ENCODE results near the gene ACTL7A.
"Not testable (repeated sequence)": the region's sequence is repeated elsewhere in the genome, so short reads cannot be mapped to it uniquely, and the experiment has no call there.

The ACTL7A gene

GRCh38 chr9:108894225-108894997 lies 32.3 kb downstream of the ACTL7A start:
- DNase-seq, result no peak
- H3K56ac ChIP-seq (ENCODE audit: low read length), result no peak overlapping the region
- H3K79me2 ChIP-seq (ENCODE audit: control insufficient read depth, insufficient read depth, low read length), result no peaks in the 10 kb centered on the region
- no peak overlapping the region for H2AK5ac ChIP-seq (ENCODE audit: low read length)
- H3K4me2 ChIP-seq (ENCODE audit: low read length), result no peak overlapping the region
- no peak overlapping the region for H3K18ac ChIP-seq (ENCODE audit: low read length)
- no peaks in the 10 kb centered on the region for H3K79me1 ChIP-seq (ENCODE audit: low read length)
- no peak overlapping the region for H2BK120ac ChIP-seq (ENCODE audit: low read depth, low read length)
- no peak overlapping the region for H3K4me3 ChIP-seq (ENCODE audit: low read length)
- no peak overlapping the region for H2BK15ac ChIP-seq (replicated peaks; ENCODE audit: low read depth)
- H3K36me3 ChIP-seq (ENCODE audit: control insufficient read depth, insufficient read depth, low read length), result peaks cover 6% of the 10 kb centered on the region
- no CpG with 5 or more reads among the region's 4 CpGs for WGBS (ENCODE audit: extremely low coverage, insufficient coverage, low lambda C conversion rate)
- no peak overlapping the region for H4K8ac ChIP-seq (ENCODE audit: low read depth, low read length)
- H3K27ac ChIP-seq (ENCODE audit: low read depth, low read length), result no peak overlapping the region
- no peak overlapping the region for H3K9ac ChIP-seq (ENCODE audit: low read length)
- H2BK5ac ChIP-seq (ENCODE audit: low read length), result no peak overlapping the region
- H3K4me1 ChIP-seq (ENCODE audit: control insufficient read depth, low read depth, low read length), result no peaks in the 10 kb centered on the region
- no peak overlapping the region for H4K5ac ChIP-seq (ENCODE audit: low read length)
- no peak overlapping the region for H3K23ac ChIP-seq (ENCODE audit: low read length)
- no peaks in the 10 kb centered on the region for H3K27me3 ChIP-seq (ENCODE audit: insufficient read depth, low read length, poor library complexity)
- no peak overlapping the region for H3K4ac ChIP-seq (ENCODE audit: low read depth, low read length)

DNA sequence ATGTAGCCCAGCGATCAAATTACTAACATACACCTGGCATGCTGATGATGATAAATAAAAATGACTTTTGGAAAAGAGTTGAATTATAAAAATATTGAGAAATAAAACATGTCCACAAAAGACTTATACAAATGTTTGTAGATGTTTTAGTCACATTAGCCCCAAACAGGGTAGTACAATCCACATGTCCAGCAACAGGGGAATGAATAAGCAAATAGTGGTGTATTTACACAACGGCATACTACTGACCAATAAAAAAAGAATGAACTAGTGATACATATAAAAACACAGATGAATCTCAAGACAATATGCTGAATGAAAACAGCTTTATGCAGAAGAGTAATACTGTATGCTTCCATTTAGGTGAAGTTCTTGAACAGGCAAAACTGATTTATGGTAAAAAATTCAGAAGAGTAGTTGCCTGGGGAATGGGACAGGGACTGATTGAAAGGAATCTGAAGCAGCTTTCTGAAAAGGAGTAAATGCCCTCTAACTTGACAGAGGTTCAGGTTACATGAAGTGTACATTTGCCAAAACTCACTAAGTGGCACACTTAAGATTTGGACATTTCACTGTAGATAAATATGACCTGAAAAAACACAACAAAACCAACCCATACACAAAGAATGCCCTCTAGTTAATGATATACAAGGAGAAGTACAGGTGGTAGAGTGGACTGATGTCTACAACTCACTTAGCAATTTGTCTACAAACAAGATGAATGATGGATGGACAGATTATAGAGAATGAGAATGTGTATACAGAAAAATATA lies 35.4 kb downstream of the ACTL7A start:
- WGBS (ENCODE audit: extremely low coverage, insufficient coverage, low lambda C conversion rate), result no CpG with 5 or more reads among the region's 2 CpGs
- Histone ChIP-seq H3K4me3 (ENCODE audit: low read length) (no peak overlapping the region), H3K18ac (ENCODE audit: low read length) (no peak overlapping the region), H3K4me1 (ENCODE audit: control insufficient read depth, low read depth, low read length) (no peaks in the 10 kb centered on the region), H3K4me2 (ENCODE audit: low read length) (no peak overlapping the region), H3K27me3 (ENCODE audit: insufficient read depth, low read length, poor library complexity) (no peaks in the 10 kb centered on the region), H3K23ac (ENCODE audit: low read length) (no peak overlapping the region), H3K4ac (ENCODE audit: low read depth, low read length) (no peak overlapping the region), H2AK5ac (ENCODE audit: low read length) (no peak overlapping the region), H3K36me3 (ENCODE audit: control insufficient read depth, insufficient read depth, low read length) (peaks cover 2% of the 10 kb centered on the region), H2BK15ac (replicated peaks; ENCODE audit: low read depth) (no peak overlapping the region), H2BK5ac (ENCODE audit: low read length) (no peak overlapping the region), H3K56ac (ENCODE audit: low read length) (no peak overlapping the region), H3K79me1 (ENCODE audit: low read length) (no peaks in the 10 kb centered on the region), H3K27ac (ENCODE audit: low read depth, low read length) (no peak overlapping the region), H2BK120ac (ENCODE audit: low read depth, low read length) (no peak overlapping the region), H3K9ac (ENCODE audit: low read length) (no peak overlapping the region), H4K8ac (ENCODE audit: low read depth, low read length) (no peak overlapping the region), H3K79me2 (ENCODE audit: control insufficient read depth, insufficient read depth, low read length) (no peaks in the 10 kb centered on the region), H4K5ac (ENCODE audit: low read length) (no peak overlapping the region)
- no peak for DNase-seq

DNA sequence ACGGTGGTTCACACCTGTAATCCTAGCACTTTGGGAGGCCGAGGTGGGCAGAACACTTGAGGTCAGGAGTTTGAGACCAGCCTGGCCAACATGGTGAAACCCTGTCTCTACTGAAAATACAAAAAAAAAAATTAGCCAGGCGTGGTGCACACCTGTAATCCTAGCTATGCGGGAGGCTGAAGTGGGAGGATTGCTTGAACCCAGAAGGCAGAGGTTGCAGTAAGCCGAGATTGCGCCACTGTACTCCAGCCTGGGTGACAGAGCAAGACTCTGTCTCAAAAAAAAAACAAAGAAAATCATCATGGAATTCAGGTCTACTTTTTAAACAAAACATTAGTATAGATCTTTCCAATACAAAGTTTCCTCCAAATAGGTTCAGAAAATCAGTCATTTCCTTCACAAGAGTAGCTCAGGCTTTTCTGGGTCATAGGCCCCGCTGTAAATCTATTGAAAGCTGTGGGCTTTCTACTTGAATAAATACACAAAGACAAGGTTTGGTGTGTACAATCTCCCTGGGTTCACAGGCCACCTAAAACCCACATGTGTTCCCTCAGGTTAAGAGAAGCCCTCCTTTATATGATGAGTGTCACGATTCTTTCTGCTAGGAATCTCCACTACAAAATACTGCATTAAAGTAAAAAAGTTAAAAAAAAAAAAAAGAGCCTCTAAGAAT lies 37.1 kb downstream of the ACTL7A start:
- not testable (repeated sequence) for H3K56ac ChIP-seq (ENCODE audit: low read length); H3K4me1 ChIP-seq (ENCODE audit: control insufficient read depth, low read depth, low read length); H3K18ac ChIP-seq (ENCODE audit: low read length); H4K8ac ChIP-seq (ENCODE audit: low read depth, low read length); H3K79me1 ChIP-seq (ENCODE audit: low read length); H3K9ac ChIP-seq (ENCODE audit: low read length); H3K36me3 ChIP-seq (ENCODE audit: control insufficient read depth, insufficient read depth, low read length); H3K4me3 ChIP-seq (ENCODE audit: low read length); H3K27me3 ChIP-seq (ENCODE audit: insufficient read depth, low read length, poor library complexity); H2BK15ac ChIP-seq (replicated peaks; ENCODE audit: low read depth); DNase-seq; H2BK5ac ChIP-seq (ENCODE audit: low read length); H3K4ac ChIP-seq (ENCODE audit: low read depth, low read length); H3K23ac ChIP-seq (ENCODE audit: low read length); H2AK5ac ChIP-seq (ENCODE audit: low read length); H3K79me2 ChIP-seq (ENCODE audit: control insufficient read depth, insufficient read depth, low read length); H3K27ac ChIP-seq (ENCODE audit: low read depth, low read length); H4K5ac ChIP-seq (ENCODE audit: low read length); H2BK120ac ChIP-seq (ENCODE audit: low read depth, low read length); H3K4me2 ChIP-seq (ENCODE audit: low read length)
- WGBS (ENCODE audit: extremely low coverage, insufficient coverage, low lambda C conversion rate), result no CpG with 5 or more reads among the region's 8 CpGs

- Histone ChIP-seq H3K27me3 (ENCODE audit: insufficient read depth, low read length, poor library complexity) (no peaks in the 10 kb centered on the region), H2BK120ac (ENCODE audit: low read depth, low read length) (no peak overlapping the region), H3K56ac (ENCODE audit: low read length) (no peak overlapping the region), H3K4me2 (ENCODE audit: low read length) (no peak overlapping the region), H3K27ac (ENCODE audit: low read depth, low read length) (no peak overlapping the region), H2BK5ac (ENCODE audit: low read length) (no peak overlapping the region), H3K79me1 (ENCODE audit: low read length) (no peaks in the 10 kb centered on the region), H3K23ac (ENCODE audit: low read length) (no peak overlapping the region), H3K4me1 (ENCODE audit: control insufficient read depth, low read depth, low read length) (no peaks in the 10 kb centered on the region), H2BK15ac (replicated peaks; ENCODE audit: low read depth) (no peak overlapping the region), H3K4ac (ENCODE audit: low read depth, low read length) (no peak overlapping the region), H3K9ac (ENCODE audit: low read length) (no peak overlapping the region), H4K8ac (ENCODE audit: low read depth, low read length) (no peak overlapping the region), H3K79me2 (ENCODE audit: control insufficient read depth, insufficient read depth, low read length) (no peaks in the 10 kb centered on the region), H3K18ac (ENCODE audit: low read length) (no peak overlapping the region), H4K5ac (ENCODE audit: low read length) (no peak overlapping the region), H3K36me3 (ENCODE audit: control insufficient read depth, insufficient read depth, low read length) (peaks cover 2% of the 10 kb centered on the region), H3K4me3 (ENCODE audit: low read length) (no peak overlapping the region), H2AK5ac (ENCODE audit: low read length) (no peak overlapping the region)
- no peak for DNase-seq
- WGBS (ENCODE audit: extremely low coverage, insufficient coverage, low lambda C conversion rate), result no CpG with 5 or more reads among the region's 5 CpGs
These were observed 38.1 kb downstream of the ACTL7A start for GRCh38 chr9:108900176-108900575.

DNA sequence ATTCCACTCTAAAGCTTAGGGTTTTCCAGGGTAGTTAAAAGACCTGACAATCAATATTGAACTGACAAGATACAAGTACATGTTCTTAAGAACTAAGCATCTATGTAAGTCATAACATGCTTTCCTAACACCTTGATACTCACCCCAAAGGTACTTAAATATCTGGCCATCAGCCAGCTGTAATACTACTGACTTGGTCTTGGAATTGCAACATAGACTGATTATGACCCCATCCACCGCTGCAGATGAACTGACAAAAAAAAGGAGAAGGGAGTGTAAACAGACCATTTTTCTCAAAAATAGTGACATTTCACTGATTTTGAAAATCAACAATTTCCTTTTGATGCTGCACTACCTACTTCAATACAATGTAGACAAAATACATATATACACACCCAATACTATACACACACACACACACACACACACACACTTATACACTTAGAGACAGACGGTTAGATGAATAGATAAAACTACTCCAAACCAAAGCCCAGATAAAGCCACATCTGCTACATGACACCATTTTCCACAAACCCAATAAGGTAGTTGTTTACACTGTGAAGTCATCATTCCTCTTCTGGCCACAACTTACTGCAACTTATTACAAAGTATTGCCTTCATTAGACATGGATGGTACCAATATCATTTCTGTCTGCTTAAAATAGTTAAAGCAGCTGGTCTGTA lies 41.5 kb downstream of the ACTL7A start:
- no peak overlapping the region for H3K18ac ChIP-seq (ENCODE audit: low read length)
- H3K79me2 ChIP-seq (ENCODE audit: control insufficient read depth, insufficient read depth, low read length), result no peaks in the 10 kb centered on the region
- WGBS (ENCODE audit: extremely low coverage, insufficient coverage, low lambda C conversion rate), result no CpG with 5 or more reads among the region's 2 CpGs
- H3K4me1 ChIP-seq (ENCODE audit: control insufficient read depth, low read depth, low read length), result no peaks in the 10 kb centered on the region
- DNase-seq, result no peak
- H3K79me1 ChIP-seq (ENCODE audit: low read length), result no peaks in the 10 kb centered on the region
- no peak overlapping the region for H3K9ac ChIP-seq (ENCODE audit: low read length)
- no peak overlapping the region for H3K27ac ChIP-seq (ENCODE audit: low read depth, low read length)
- H3K23ac ChIP-seq (ENCODE audit: low read length), result no peak overlapping the region
- no peak overlapping the region for H3K4me2 ChIP-seq (ENCODE audit: low read length)
- H3K4ac ChIP-seq (ENCODE audit: low read depth, low read length), result no peak overlapping the region
- no peak overlapping the region for H2AK5ac ChIP-seq (ENCODE audit: low read length)
- H2BK15ac ChIP-seq (replicated peaks; ENCODE audit: low read depth), result no peak overlapping the region
- no peak overlapping the region for H2BK5ac ChIP-seq (ENCODE audit: low read length)
- no peaks in the 10 kb centered on the region for H3K27me3 ChIP-seq (ENCODE audit: insufficient read depth, low read length, poor library complexity)
- H2BK120ac ChIP-seq (ENCODE audit: low read depth, low read length), result no peak overlapping the region
- peaks cover 4% of the 10 kb centered on the region for H3K36me3 ChIP-seq (ENCODE audit: control insufficient read depth, insufficient read depth, low read length)
- no peak overlapping the region for H3K56ac ChIP-seq (ENCODE audit: low read length)
- no peak overlapping the region for H4K8ac ChIP-seq (ENCODE audit: low read depth, low read length)
- H3K4me3 ChIP-seq (ENCODE audit: low read length), result no peak overlapping the region
- H4K5ac ChIP-seq (ENCODE audit: low read length), result no peak overlapping the region

All from mesendoderm (in vitro differentiated cells).